ENCODE data around the gene ARHGEF37.
"Not testable (repeated sequence)": the region's sequence is repeated elsewhere in the genome, so short reads cannot be mapped to it uniquely, and the experiment has no call there.

The ARHGEF37 gene

GRCh38 chr5:149647334-149647733, 66.0 kb downstream of the ARHGEF37 start:
- no peak for DNase-seq (ENCODE audit: low read depth in 2 of 2)

GRCh38 chr5:149648464-149649393, 67.4 kb downstream of the ARHGEF37 start:
- DNase-seq (ENCODE audit: low read depth in 2 of 2) = not testable (repeated sequence)

DNA sequence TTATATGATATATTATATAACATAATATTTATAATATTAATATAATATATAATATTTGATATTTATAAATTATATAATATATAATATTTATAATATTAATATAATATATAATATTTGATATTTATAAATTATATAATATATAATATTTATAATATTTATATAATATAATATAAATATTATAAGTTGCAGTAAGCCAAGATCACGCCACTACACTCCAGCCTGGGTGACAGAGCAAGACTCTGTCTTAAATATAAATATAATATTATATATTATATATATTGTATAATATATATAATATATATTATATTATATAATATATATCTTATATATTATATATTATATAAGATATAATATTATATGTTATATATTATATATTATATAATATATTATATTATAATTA, 68.4 kb downstream of the ARHGEF37 start:
- DNase-seq (ENCODE audit: low read depth in 2 of 2) = not testable (repeated sequence)

DNA sequence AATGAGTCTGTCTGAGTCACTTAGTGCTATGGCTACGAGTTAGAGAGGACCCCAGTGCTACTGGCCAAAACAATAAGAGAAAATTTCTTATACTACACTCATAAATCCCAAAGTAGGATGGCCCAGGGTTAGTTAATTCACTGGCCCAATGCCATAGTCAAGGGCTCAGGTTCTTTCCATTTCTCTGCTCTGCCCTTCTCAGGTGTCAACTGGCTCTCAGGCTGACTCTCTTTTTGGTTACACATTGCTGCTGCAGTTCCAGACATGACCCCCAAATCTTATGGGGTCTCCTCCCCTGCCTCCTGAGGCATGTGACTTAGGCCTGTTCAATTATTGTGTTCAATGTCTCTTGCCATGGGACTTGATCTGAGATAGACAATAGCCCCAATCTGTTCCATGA, 70.4 kb downstream of the ARHGEF37 start:
- no peak for DNase-seq (ENCODE audit: low read depth in 2 of 2)

DNA sequence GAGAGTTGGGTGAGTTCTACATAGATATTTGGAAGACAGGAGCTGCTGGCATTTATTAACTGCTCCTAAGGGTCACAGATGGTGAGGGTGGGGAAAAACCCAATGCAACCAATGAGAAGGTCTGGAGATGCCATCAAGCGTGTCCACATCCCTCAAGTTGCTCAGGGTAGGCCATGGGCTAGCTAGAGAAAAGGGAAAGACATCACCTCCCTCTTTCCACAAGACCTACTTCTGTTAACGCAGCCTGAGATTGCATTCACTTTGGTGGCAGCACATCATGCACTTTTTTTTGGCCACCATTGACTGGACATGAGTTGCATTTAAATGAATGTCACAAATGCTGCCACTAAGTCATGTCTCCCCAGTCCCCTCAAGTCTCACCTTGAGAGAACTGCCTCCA, 71.4 kb downstream of the ARHGEF37 start:
- no peak for DNase-seq (ENCODE audit: low read depth in 2 of 2)

DNA sequence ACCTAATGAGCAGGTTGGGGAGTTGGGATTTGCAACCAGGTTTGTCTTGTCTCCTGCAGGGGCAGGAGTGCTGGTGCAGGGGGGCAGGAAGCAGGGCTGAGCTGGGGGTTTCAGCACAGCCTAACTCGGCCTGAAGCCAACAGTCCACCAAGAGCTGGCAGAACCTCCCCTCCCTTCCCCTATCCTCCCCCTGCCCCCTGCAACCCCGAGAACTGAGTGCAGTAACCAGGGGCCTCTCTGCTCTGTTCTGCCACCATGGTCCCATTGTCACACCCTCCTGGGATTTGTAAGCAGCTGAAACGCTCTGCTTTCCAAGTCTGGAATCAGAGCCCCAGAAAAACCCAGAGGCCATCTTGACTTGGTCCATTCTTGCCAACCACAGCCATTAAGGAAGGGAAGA, 72.9 kb downstream of the ARHGEF37 start:
- no peak for DNase-seq (ENCODE audit: low read depth in 2 of 2)

GRCh38 chr5:149654883-149655505, 73.7 kb downstream of the ARHGEF37 start:
- no peak for DNase-seq (ENCODE audit: low read depth in 2 of 2)

GRCh38 chr5:149656576-149657182, 75.4 kb downstream of the ARHGEF37 start:
- DNase-seq (ENCODE audit: low read depth in 2 of 2) = no peak

DNA sequence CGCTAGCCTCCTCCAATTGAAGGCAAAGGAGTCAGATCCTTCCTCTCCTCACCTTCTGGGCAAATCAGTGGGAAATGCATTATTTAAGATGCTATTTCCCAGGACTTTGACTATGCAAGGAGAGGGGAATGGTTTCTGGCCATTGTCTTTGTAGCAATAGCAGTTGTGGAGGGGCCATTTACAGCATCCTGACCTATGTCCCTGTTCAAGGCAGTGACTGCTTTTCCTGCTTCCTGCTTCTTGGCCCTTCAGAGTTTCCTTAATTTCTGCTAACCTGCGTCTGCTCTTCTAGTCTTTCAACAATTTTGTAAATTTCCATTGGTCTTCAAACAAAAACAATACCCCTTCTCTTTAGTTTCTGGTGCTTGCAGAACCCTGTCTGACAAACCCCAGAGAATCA, 76.0 kb downstream of the ARHGEF37 start:
- no peak for DNase-seq (ENCODE audit: low read depth in 2 of 2)

- DNase-seq (ENCODE audit: low read depth in 2 of 2) = no peak
Measured at GRCh38 chr5:149658299-149658698, 77.0 kb downstream of the ARHGEF37 start.

GRCh38 chr5:149664083-149664482, 82.8 kb downstream of the ARHGEF37 start:
- DNase-seq (ENCODE audit: low read depth in 2 of 2) = no peak

GRCh38 chr5:149664666-149665415, 83.5 kb downstream of the ARHGEF37 start:
- no peak for DNase-seq (ENCODE audit: low read depth in 2 of 2)

- DNase-seq (ENCODE audit: low read depth in 2 of 2) = no peak
Measured at GRCh38 chr5:149665416-149666175, 84.3 kb downstream of the ARHGEF37 start.

DNA sequence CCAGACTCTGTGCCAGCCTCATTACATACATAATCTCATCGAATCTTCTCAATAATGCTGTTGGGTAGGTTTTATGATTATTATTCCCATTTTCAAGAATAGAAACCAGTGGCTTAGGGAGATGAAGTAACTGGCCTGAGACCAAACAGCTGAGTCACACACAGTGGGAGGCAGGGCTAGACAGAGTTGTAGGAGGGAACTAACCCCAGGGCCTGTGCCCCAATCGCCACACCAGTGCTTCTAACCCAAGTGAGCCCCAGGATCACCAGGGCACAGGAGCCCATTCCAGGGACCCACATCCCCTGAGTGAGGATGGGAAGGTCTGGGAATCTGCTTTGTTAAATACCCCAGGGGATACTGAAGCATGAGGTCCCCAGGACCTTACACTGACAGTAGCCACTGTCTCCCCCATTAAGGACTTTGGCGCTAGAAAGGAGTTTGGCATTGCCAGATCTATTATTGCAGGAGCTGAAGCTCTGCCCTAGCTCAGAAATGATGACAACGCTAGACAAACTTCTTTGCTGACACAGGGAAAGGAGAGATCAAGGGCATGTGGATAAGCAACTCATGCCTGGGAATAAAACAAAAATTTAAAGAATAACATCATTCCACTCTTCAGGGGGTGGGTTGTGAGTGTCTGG, 85.0 kb downstream of the ARHGEF37 start:
- no peak for DNase-seq (ENCODE audit: low read depth in 2 of 2)

- DNase-seq (ENCODE audit: low read depth in 2 of 2) = no peak
Measured at GRCh38 chr5:149667084-149667828, 86.0 kb downstream of the ARHGEF37 start.

GRCh38 chr5:149667829-149668330, 86.6 kb downstream of the ARHGEF37 start:
- DNase-seq (ENCODE audit: low read depth in 2 of 2) = no peak

- DNase-seq (ENCODE audit: low read depth in 2 of 2) = not testable (repeated sequence)
Measured at GRCh38 chr5:149669273-149669672, 88.0 kb downstream of the ARHGEF37 start.

GRCh38 chr5:149671544-149671943, 90.2 kb downstream of the ARHGEF37 start:
- no peak for DNase-seq (ENCODE audit: low read depth in 2 of 2)

DNA sequence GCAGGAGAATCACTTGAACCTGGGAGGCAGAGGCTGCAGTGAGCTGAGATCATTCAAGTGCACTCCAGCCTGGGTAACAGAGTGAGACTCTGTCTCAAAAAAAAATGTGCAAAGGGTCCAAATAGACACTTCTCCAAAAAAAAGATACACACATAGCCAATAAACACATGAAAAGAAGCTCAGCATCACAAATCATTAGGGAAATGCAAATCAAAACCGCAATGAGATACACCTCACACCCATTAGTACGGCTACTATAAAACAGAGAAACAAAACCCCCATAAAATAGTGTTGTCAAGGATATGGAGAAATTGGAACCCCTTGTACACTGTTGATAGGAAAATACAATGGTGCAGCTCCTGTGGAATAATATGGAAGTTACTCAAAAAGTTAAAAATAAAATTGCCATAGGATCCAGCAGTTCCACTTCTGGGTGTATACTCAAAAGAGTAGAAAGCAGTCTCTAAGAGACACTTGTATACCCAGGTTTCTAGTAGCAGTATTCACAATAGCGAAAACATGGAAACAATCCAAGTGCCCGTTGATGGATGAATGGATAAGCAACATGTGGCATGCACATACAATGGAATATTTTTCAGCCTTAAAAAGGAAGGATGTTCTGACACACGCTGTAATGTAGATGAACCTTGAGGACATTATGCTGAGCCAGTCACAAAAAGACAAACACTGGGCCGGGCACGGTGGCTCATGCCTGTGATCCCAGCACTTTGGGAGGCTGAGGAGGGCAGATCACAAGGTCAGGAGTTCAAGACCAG, 91.6 kb downstream of the ARHGEF37 start:
- no peak for DNase-seq (ENCODE audit: low read depth in 2 of 2)

All from fibroblast of skin of left biceps (primary cell).